Prostate gland (tissue), 2 donors: ENCODE data around the gene CBLN1. TPM values are rescaled to one million over a fixed set of nuclear protein-coding genes. Genes with fewer than 3 reads are reported as not detected.

Source experiments
- DNase-seq: peaks from one replicate; pipeline ENCODE4 v3.0.0-alpha.2; 2019; ENCODE audit warnings: low spot score
- H3K27ac ChIP-seq, 2 donors: fragments of 200-600 bp; sonication (generic); 2 replicates each; pipeline ENCODE4 v1.5.1; 2017 to 2019
- H3K27me3 ChIP-seq: fragments of 200-600 bp; sonication (generic); replicated peaks from 2 replicates; pipeline ENCODE4 v1.5.1; 2019; ENCODE audit not compliant: insufficient read depth
- H3K36me3 ChIP-seq, 2 donors: fragments of 200-600 bp; sonication (generic); 1 replicate in 1 of 2; 2 replicates in 1 of 2; pipeline versions ENCODE4 v1.5.1 to v1.8.1; 2017 to 2019
- H3K4me1 ChIP-seq: fragments of 200-600 bp; sonication (generic); replicated peaks from 2 replicates; pipeline ENCODE4 v1.5.1; 2019
- H3K4me3 ChIP-seq, 2 donors: fragments of 200-600 bp; sonication (generic); 2 replicates each; pipeline ENCODE4 v1.5.1; 2017 to 2019
- H3K9me3 ChIP-seq: fragments of 200-600 bp; sonication (generic); 2 replicates; pipeline ENCODE4 v1.5.1; 2017
- POLR2A ChIP-seq: fragments of 450-650 bp; IDR thresholded peaks from one replicate; pipeline ENCODE4 v1.6.1; 2016; ENCODE audit warnings: antibody characterized with exemption, mild to moderate bottlenecking
- POLR2AphosphoS5 ChIP-seq: sonication (generic); formaldehyde crosslinking; IDR thresholded peaks from one replicate; pipeline ENCODE4 v1.6.1; 2017; ENCODE audit warnings: antibody characterized with exemption
- WGBS: methylation state at CpG from one replicate; pipeline ENCODE4 v1.1.5; 2018; 5-methylcytosine and 5-hydroxymethylcytosine counted together
- intact Hi-C: fragments of 100-400 bp; cut with DNase I; formaldehyde crosslinking; loops from one replicate; pipeline ENCODE4 v1.14.2; 2022
- total RNA-seq, 2 donors: library from RNA; depleted of rRNA; stranded (reverse); fragments of >200 nt; gene quantifications; one replicate each; pipeline ENCODE4 v1.1.0, GENCODE V29; 2016
- TF ChIP-seq, protein P1 (sequence below), 4 experiments: fragments of 200-600 bp in 2 of 4; fragments of 450-650 bp in 2 of 4; sonication (generic) in 2 of 4; IDR thresholded peaks; 1 replicate in 3 of 4; 2 replicates in 1 of 4; pipeline ENCODE4 v1.5.1; 2016 to 2019; ENCODE audit warnings: antibody characterized with exemption in 4 of 4, mild to moderate bottlenecking in 2 of 4, moderate library complexity in 2 of 4

Gene CBLN1
- 1 to 10 TPM in 1 of 2 donors, not detected in 1; 3.7 TPM for total RNA-seq

DNA sequence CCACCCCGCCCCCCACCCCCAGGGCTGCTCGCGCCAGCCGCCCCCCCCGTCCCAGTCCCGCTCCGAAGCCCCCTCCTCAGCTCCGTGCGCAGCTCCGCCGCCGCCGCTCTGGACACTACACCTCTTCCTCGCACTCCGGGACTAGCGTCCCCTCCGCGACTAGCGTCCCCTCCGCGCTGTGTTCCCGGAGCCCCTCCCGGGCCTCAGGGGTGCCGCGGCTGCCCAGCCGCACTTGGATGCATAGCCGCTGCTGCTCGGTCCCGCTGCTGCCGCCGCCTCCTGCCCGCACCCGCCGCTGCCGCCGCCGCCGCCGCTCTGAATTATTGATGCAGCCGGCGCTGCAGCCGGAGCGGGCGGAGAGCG, at the start of gene CBLN1:
Gene CBLN1, minus strand, starts transcription at position 359 of the 363 bp plus-strand sequence. CDS start 373 bp downstream, outside the sequence.
- H3K9me3 ChIP-seq = no peaks in the 10 kb centered on the region
- under 1% methylated on average over 42 of the region's 45 CpGs for WGBS
- H3K36me3 ChIP-seq = no peaks in the 10 kb centered on the region
- H3K4me3 ChIP-seq = peak within 1 kb of the TSS; percentile 17 to 36
- DNase-seq = no peak
- TF ChIP-seq POLR2AphosphoS5 (no peak), POLR2A (no peak)
- TF ChIP-seq, protein P1, sequence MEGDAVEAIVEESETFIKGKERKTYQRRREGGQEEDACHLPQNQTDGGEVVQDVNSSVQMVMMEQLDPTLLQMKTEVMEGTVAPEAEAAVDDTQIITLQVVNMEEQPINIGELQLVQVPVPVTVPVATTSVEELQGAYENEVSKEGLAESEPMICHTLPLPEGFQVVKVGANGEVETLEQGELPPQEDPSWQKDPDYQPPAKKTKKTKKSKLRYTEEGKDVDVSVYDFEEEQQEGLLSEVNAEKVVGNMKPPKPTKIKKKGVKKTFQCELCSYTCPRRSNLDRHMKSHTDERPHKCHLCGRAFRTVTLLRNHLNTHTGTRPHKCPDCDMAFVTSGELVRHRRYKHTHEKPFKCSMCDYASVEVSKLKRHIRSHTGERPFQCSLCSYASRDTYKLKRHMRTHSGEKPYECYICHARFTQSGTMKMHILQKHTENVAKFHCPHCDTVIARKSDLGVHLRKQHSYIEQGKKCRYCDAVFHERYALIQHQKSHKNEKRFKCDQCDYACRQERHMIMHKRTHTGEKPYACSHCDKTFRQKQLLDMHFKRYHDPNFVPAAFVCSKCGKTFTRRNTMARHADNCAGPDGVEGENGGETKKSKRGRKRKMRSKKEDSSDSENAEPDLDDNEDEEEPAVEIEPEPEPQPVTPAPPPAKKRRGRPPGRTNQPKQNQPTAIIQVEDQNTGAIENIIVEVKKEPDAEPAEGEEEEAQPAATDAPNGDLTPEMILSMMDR (IDR thresholded peaks at IDR 0.05) = no peak
- peaks cover 33% of the 10 kb centered on the region for H3K27me3 ChIP-seq
- no peaks in the 10 kb centered on the region for H3K4me1 ChIP-seq
- no peak within 1 kb of the TSS for H3K27ac ChIP-seq
- intact Hi-C loops = no loop called here

DNA sequence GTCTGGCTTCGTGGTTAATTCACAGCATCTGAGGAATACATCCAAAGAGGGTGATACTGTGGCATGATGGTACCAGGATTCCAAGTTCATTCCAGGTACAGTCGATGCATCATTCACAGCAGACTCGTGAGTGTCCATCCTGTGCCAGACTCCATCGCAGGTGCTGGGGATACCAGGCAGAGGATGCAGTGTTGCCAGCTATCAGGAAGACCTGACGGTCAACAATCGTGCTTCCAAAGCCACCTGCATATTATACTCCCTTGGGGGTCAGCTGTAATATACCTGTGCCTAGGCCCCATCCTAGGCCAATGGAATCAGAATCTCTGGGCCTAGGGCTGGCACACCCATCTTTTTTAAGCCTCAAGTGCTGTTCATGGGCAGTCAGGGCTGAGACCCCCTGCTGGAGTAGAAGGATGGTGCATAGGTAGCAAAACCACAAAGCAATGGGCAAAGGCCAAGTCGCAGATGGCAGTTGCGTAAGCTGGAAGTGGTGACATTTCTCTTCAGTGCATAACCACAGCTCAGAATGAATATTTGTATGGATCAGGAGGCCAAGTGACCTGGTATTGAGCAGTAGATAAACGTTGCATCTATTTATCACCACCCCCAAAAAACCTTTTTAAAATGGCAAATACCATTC, 49.0 kb upstream of the CBLN1 start:
- Histone ChIP-seq H3K9me3 (no peaks in the 10 kb centered on the region), H3K4me3 (no peak overlapping the region), H3K27ac (no peak overlapping the region), H3K4me1 (no peaks in the 10 kb centered on the region), H3K27me3 (no peaks in the 10 kb centered on the region), H3K36me3 (no peaks in the 10 kb centered on the region)
- TF ChIP-seq POLR2A = no peak
- TF ChIP-seq, protein P1 (IDR thresholded peaks at IDR 0.05) = no peak
- TF ChIP-seq POLR2AphosphoS5 = no peak
- intact Hi-C loops = no loop called here
- 74% methylated on average over 9 of the region's 9 CpGs for WGBS
- no peak for DNase-seq

DNA sequence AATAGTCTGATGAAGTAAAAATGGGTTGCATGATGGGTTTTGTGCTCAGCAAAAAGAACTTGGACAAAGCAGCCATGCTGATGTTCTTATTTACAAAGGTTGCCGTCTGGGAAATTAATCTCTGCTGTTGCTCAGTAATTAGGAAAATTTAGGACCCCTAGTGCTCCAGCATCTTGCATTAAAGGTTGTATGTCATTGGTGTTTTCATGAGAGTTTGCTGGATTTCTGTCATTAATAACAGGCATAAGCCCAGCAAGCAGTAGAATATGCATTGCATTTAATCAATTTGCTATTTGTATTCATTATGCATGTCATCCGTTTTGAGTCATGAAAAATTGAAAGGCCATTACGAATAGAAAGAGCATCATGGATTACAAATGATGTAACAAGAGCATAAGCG, 46.7 kb upstream of the CBLN1 start:
- Histone ChIP-seq H3K4me3 (no peak overlapping the region), H3K27ac (no peak overlapping the region), H3K9me3 (no peaks in the 10 kb centered on the region), H3K4me1 (no peaks in the 10 kb centered on the region), H3K27me3 (no peaks in the 10 kb centered on the region), H3K36me3 (no peaks in the 10 kb centered on the region)
- TF ChIP-seq POLR2AphosphoS5 = no peak
- TF ChIP-seq, protein P1 (IDR thresholded peaks at IDR 0.05) = no peak
- TF ChIP-seq POLR2A = no peak
- 83% methylated on average over 4 of the region's 4 CpGs for WGBS
- intact Hi-C loops = no loop called here
- no peak for DNase-seq

DNA sequence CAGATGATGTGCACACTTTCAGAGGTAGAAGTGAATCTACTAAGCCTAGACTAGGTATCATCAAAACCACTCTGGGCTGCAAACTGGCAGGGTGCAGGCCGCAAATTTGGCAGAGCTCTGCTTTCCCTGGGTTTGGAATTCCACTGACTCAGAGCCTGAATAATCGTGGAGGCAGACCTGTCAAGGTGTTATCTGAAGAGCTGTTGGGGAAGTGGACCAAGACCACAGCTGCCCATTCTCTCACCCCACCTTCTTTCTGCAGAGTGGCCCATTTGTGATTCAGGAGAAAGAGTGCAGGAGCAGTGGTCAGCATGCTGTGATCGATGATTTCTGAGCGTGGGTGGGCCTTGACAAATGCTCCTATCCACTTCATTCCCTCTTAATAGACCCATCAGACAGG, 45.8 kb upstream of the CBLN1 start:
- Histone ChIP-seq H3K9me3 (no peaks in the 10 kb centered on the region), H3K36me3 (no peaks in the 10 kb centered on the region), H3K27ac (no peak overlapping the region), H3K27me3 (no peaks in the 10 kb centered on the region), H3K4me1 (no peaks in the 10 kb centered on the region), H3K4me3 (no peak overlapping the region)
- WGBS = 79% methylated on average over 4 of the region's 4 CpGs
- DNase-seq = no peak
- TF ChIP-seq, protein P1 (IDR thresholded peaks at IDR 0.05) = no peak
- TF ChIP-seq POLR2A (no peak), POLR2AphosphoS5 (no peak)
- intact Hi-C loops = no loop called here

DNA sequence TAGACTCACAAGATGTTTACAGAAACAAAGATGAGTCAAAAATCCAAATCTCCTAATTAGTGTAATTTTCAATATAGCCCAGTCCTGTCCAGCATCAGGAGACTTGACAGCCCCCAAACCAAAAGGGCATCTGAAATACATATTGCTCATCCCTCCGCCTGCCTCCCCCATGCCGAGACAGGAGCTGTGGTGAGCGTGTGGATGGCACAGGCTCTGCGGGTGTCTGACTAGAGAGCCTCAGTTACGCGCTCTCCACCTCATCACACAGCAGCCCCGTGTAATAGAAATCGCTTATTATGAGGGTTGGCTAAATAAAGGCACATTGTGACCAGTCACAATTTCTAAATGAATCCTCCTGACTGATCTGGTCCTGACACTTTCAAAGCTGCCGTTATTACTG, 43.1 kb upstream of the CBLN1 start:
- intact Hi-C loops = no loop called here
- Histone ChIP-seq H3K9me3 (no peaks in the 10 kb centered on the region), H3K36me3 (no peaks in the 10 kb centered on the region), H3K4me1 (no peaks in the 10 kb centered on the region), H3K27ac (no peak overlapping the region), H3K27me3 (no peaks in the 10 kb centered on the region), H3K4me3 (no peak overlapping the region)
- DNase-seq = no peak
- TF ChIP-seq, protein P1 (IDR thresholded peaks at IDR 0.05) = no peak
- TF ChIP-seq POLR2A = no peak
- TF ChIP-seq POLR2AphosphoS5 = no peak
- WGBS = 86% methylated on average over 9 of the region's 9 CpGs
